Renal pelvis (tissue), 4 donors: Measurements from ENCODE around the gene NUP62. TPM values are rescaled to one million over a fixed set of nuclear protein-coding genes. Genes with fewer than 3 reads are reported as not detected.
"Not testable (repeated sequence)": the region's sequence is repeated elsewhere in the genome, so short reads cannot be mapped to it uniquely, and the experiment has no call there.

Experiments
- DNase-seq: peaks from one replicate; pipeline ENCODE4 v3.0.0-alpha.2; 2013
- polyA plus RNA-seq, 3 donors: library from polyadenylated mRNA; unstranded; fragments of 120-200 nt; gene quantifications; one replicate each; pipeline ENCODE4 v1.2.1, GENCODE V29; 2013; ENCODE audit not compliant: insufficient read length in 3 of 3

NUP62 gene
- polyA plus RNA-seq, 3 donors, result 65.8 to 80.2 (median 70.8) TPM

- DNase-seq, result no peak
Measured at GRCh38 chr19:49931293-49932040, 2.2 kb upstream of the NUP62 start.

- DNase-seq, result no peak
Measured at GRCh38 chr19:49930483-49931011, 1.2 kb upstream of the NUP62 start.

- peak; percentile 93 for DNase-seq
Measured at GRCh38 chr19:49929611-49930482, 543 bp upstream of the NUP62 start.

GRCh38 chr19:49927526-49928264 is 1.6 kb downstream of the NUP62 start:
- no peak for DNase-seq

- no peak for DNase-seq
Measured at GRCh38 chr19:49926515-49926914, 2.8 kb downstream of the NUP62 start.

- DNase-seq, result no peak
Measured at GRCh38 chr19:49925486-49925885, 3.8 kb downstream of the NUP62 start.

GRCh38 chr19:49924881-49925210 is 4.5 kb downstream of the NUP62 start:
- DNase-seq, result not testable (repeated sequence)

GRCh38 chr19:49924004-49924880 is 5.1 kb downstream of the NUP62 start:
- no peak for DNase-seq

- DNase-seq, result no peak
Measured at GRCh38 chr19:49923055-49924003, 6.0 kb downstream of the NUP62 start.

- no peak for DNase-seq
Measured at GRCh38 chr19:49921871-49922795, 7.2 kb downstream of the NUP62 start.

- no peak for DNase-seq
Measured at GRCh38 chr19:49920624-49921363, 8.5 kb downstream of the NUP62 start.

- no peak for DNase-seq
Measured at GRCh38 chr19:49918089-49918488, 11.2 kb downstream of the NUP62 start.

- DNase-seq, result no peak
Measured at GRCh38 chr19:49916839-49917733, 12.2 kb downstream of the NUP62 start.

- no peak for DNase-seq
Measured at GRCh38 chr19:49915271-49915670, 14.0 kb downstream of the NUP62 start.

- DNase-seq, result no peak
Measured at GRCh38 chr19:49913720-49914119, 15.6 kb downstream of the NUP62 start.

- DNase-seq, result no peak
Measured at GRCh38 chr19:49912965-49913685, 16.2 kb downstream of the NUP62 start.
